Endothelial cell of umbilical vein (primary cell): Measurements from ENCODE around the gene SRP9. TPM values are rescaled to one million over a fixed set of nuclear protein-coding genes. Genes with fewer than 3 reads are reported as not detected.

ENCODE experiments used
- BruUV-seq: library from RNA; stranded (reverse); fragments of 400-500 nt; replicated peaks from 2 replicates; lab custom pipeline; 2021; lab: Mats Ljungman, UMichigan
- CTCF ChIA-PET: fragments of 300-600, 350-600 bp; sonication (Branson Sonifier 250); formaldehyde crosslinking; loops from one replicate; lab custom pipeline; 2021; ENCODE audit warnings: antibody characterized with exemption, inconsistent platforms; lab: Charles Lee
- POLR2A ChIA-PET: fragments of 300-600, 350-600 bp; sonication (Branson Sonifier 250); formaldehyde crosslinking; loops from one replicate; lab custom pipeline; 2021; ENCODE audit warnings: antibody characterized with exemption, inconsistent platforms; lab: Charles Lee
- DNase-seq: peaks from one replicate; pipeline ENCODE4 v3.0.0-alpha.2; 2011; ENCODE audit warnings: low read depth, low spot score
- FAIRE-seq: peaks from 2 replicates; lab custom pipeline; 2011; peaks lifted over from hg19 to GRCh38; lab: Jason Lieb, UNC
- H2AFZ ChIP-seq: 2 replicates; pipeline ENCODE4 v1.6.0; 2012; ENCODE audit warnings: low read depth, low read length, control low read depth, inconsistent platforms
- H3K27ac ChIP-seq: 2 replicates; pipeline ENCODE4 v1.5.1; 2011; ENCODE audit warnings: low read depth, mild to moderate bottlenecking, control low read depth, low read length, moderate library complexity; ENCODE audit not compliant: insufficient read depth
- H3K27me3 ChIP-seq, 2 experiments: 2 replicates each; pipeline versions ENCODE4 v1.6.0 to v1.6.1; 2011; ENCODE audit warnings: low read length in 2 of 2, mixed read lengths in 1 of 2; ENCODE audit not compliant: control insufficient read depth in 2 of 2, insufficient read depth in 2 of 2
- H3K36me3 ChIP-seq, 2 experiments: 2 replicates in 1 of 2; 3 replicates in 1 of 2; pipeline ENCODE4 v1.5.1; 2011; ENCODE audit warnings: low read length in 2 of 2, mild to moderate bottlenecking in 1 of 2, moderate library complexity in 1 of 2; ENCODE audit not compliant: control insufficient read depth in 2 of 2, insufficient read depth in 2 of 2; ENCODE audit errors: extremely low read depth in 1 of 2
- H3K4me1 ChIP-seq: 3 replicates; pipeline ENCODE4 v1.5.1; 2011; ENCODE audit warnings: mild to moderate bottlenecking, low read length; ENCODE audit not compliant: control insufficient read depth, insufficient read depth; ENCODE audit errors: extremely low read depth
- H3K4me2 ChIP-seq: 2 replicates; pipeline ENCODE4 v1.6.1; 2011; ENCODE audit warnings: low read length, control low read depth, mixed read lengths; ENCODE audit not compliant: insufficient read depth
- H3K4me3 ChIP-seq, 3 experiments: fragments of 200-600 bp in 1 of 3; sonication (generic), shearing (Covaris generic) in 1 of 3; replicated peaks in 1 of 3; 2 replicates each; pipeline ENCODE4 v1.5.1; 2011 to 2016; ENCODE audit warnings: control low read depth in 3 of 3, low read length in 3 of 3, mild to moderate bottlenecking in 2 of 3, inconsistent platforms in 1 of 3, low read depth in 1 of 3, moderate library complexity in 1 of 3; ENCODE audit not compliant: insufficient read depth in 1 of 3
- H3K79me2 ChIP-seq: 2 replicates; pipeline ENCODE4 v1.6.0; 2012; ENCODE audit warnings: low read length, inconsistent platforms; ENCODE audit not compliant: control insufficient read depth, insufficient read depth
- H3K9ac ChIP-seq: replicated peaks from 2 replicates; pipeline ENCODE3; 2011; ENCODE audit warnings: low read length, control low read depth; ENCODE audit not compliant: insufficient read depth; ENCODE audit errors: extremely low read depth
- H3K9me1 ChIP-seq: replicated peaks from 3 replicates; pipeline ENCODE4 v1.6.0; 2011; ENCODE audit warnings: mild to moderate bottlenecking, low read length; ENCODE audit not compliant: control insufficient read depth, insufficient read depth; ENCODE audit errors: extremely low read depth
- H3K9me3 ChIP-seq: replicated peaks from 2 replicates; pipeline ENCODE4 v1.5.1; 2012; ENCODE audit warnings: low read length, inconsistent platforms; ENCODE audit not compliant: control insufficient read depth, insufficient read depth
- H4K20me1 ChIP-seq: replicated peaks from 2 replicates; pipeline ENCODE3; 2011; ENCODE audit warnings: mild to moderate bottlenecking, low read length; ENCODE audit not compliant: control insufficient read depth, insufficient read depth; ENCODE audit errors: extremely low read depth
- EZH2 ChIP-seq: IDR thresholded peaks from 2 replicates; pipeline ENCODE4 v1.6.1; 2012; ENCODE audit warnings: borderline replicate concordance, low read depth, mild to moderate bottlenecking, moderate library complexity, low read length, inconsistent platforms; ENCODE audit not compliant: severe bottlenecking
- FOS ChIP-seq: IDR thresholded peaks from 2 replicates; pipeline ENCODE4 v1.6.1; 2011; ENCODE audit warnings: mild to moderate bottlenecking, low read length, moderate library complexity, borderline replicate concordance; ENCODE audit not compliant: insufficient read depth
- GATA2 ChIP-seq: IDR thresholded peaks from 2 replicates; pipeline ENCODE4 v1.7.0; 2011; ENCODE audit warnings: low read depth, mild to moderate bottlenecking, moderate library complexity, mixed read lengths, low read length; ENCODE audit not compliant: insufficient read length, insufficient read depth
- JUN ChIP-seq: IDR thresholded peaks from 2 replicates; pipeline ENCODE4 v1.6.1; 2011; ENCODE audit warnings: borderline replicate concordance, low read depth; ENCODE audit not compliant: insufficient read length, insufficient read depth
- MYC ChIP-seq: IDR thresholded peaks from one replicate; pipeline ENCODE4 v1.6.1; 2011; ENCODE audit warnings: mild to moderate bottlenecking, low read depth, low read length
- POLR2A ChIP-seq: IDR thresholded peaks from 2 replicates; pipeline ENCODE4 v1.6.1; 2012; ENCODE audit warnings: low read depth, mild to moderate bottlenecking, control low read depth, low read length
- POLR2AphosphoS5 ChIP-seq: IDR thresholded peaks from 2 replicates; pipeline ENCODE4 v1.6.1; 2012; ENCODE audit warnings: low read depth, mild to moderate bottlenecking, control low read depth, low read length, moderate library complexity; ENCODE audit not compliant: insufficient read depth
- dilution Hi-C: fragments of 300-500 bp; cut with MboI; formaldehyde crosslinking; loops from one replicate; pipeline ENCODE4 v1.15.0; 2019; ENCODE audit warnings: low sequenced_read_pairs; ENCODE audit not compliant: extremely low pct_ligation_motif_present
- intact Hi-C: fragments of 100-400 bp; cut with micrococcal nuclease; formaldehyde crosslinking; loops from one replicate; pipeline ENCODE4 v1.10.0; 2022
- polyA plus RNA-seq, 4 experiments: library from polyadenylated mRNA; depleted of rRNA in 3 of 4; stranded (reverse) in 3 of 4; unstranded in 1 of 4; fragments of >200 nt; gene quantifications; 2 replicates each; pipeline versions ENCODE4 v1.2.1 to v1.2.3, GENCODE V29; 2011 to 2012; ENCODE audit warnings: missing spikeins in 1 of 4
- total RNA-seq: library from RNA; stranded (reverse); gene quantifications from 2 replicates; pipeline ENCODE4 v1.2.3, GENCODE V29; 2021
- TF ChIP-seq, protein P1 (sequence below), 2 donors: IDR thresholded peaks; 1 replicate in 1 of 2; 2 replicates in 1 of 2; pipeline ENCODE4 v1.5.1; 2011; ENCODE audit warnings: low read length in 2 of 2, mild to moderate bottlenecking in 2 of 2, moderate library complexity in 2 of 2, control low read depth in 1 of 2, inconsistent platforms in 1 of 2, low read depth in 1 of 2; ENCODE audit not compliant: insufficient read depth in 1 of 2; ENCODE audit errors: extremely low read depth in 1 of 2
- TF ChIP-seq, protein P2 (sequence below): IDR thresholded peaks from 2 replicates; pipeline ENCODE4 v1.6.1; 2011; ENCODE audit not compliant: insufficient read depth, insufficient read length

The SRP9 gene
- total and polyA plus RNA-seq, 2 donors (not counting 3 experiments of a cell fraction or from before 2014, with no cell fraction given) = 283 to 384 TPM

DNA sequence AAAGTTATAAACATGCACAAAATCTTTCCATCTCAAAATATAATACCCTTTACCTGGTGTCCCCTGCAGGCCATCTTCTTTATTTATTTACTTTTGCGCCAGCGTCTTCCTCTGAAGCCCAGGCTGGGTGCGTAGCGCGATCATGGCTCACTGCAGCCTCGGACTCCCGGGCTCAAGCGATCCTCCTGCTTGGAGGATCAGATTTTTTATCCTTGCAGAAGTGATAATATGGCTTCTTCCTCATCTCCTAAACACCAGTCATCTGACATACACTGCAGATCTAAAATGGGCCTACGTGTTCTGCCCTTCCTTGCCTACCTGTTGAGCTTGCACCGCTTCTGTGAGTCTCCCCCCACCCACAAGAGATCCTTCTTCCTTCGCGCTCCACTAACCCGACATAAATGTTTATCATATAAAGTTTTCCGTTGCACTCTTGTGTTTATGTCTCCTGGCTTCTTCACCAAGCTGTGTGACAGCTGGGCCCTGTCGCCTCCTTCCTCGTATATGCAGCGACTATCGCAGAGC, 506 bp upstream of the SRP9 start:
- peaks cover 41% of the 10 kb centered on the region for H3K79me2 ChIP-seq
- dilution Hi-C loops = no loop called here
- no peaks in the 10 kb centered on the region for H3K9me3 ChIP-seq
- H3K4me2 ChIP-seq = peak overlapping the region; percentile 76
- peaks cover 3% of the 10 kb centered on the region for H4K20me1 ChIP-seq
- DNase-seq = no peak
- no TSS peak for BruUV-seq
- no peak overlapping the region for H3K27ac ChIP-seq
- H3K9ac ChIP-seq = peak overlapping the region; percentile 53
- H2AFZ ChIP-seq = peak overlapping the region; percentile 79
- TF ChIP-seq JUN (no peak), FOS (no peak), POLR2AphosphoS5 (no peak), POLR2A (no peak), EZH2 (no peak), GATA2 (no peak), MYC (no peak)
- TF ChIP-seq, protein P1, sequence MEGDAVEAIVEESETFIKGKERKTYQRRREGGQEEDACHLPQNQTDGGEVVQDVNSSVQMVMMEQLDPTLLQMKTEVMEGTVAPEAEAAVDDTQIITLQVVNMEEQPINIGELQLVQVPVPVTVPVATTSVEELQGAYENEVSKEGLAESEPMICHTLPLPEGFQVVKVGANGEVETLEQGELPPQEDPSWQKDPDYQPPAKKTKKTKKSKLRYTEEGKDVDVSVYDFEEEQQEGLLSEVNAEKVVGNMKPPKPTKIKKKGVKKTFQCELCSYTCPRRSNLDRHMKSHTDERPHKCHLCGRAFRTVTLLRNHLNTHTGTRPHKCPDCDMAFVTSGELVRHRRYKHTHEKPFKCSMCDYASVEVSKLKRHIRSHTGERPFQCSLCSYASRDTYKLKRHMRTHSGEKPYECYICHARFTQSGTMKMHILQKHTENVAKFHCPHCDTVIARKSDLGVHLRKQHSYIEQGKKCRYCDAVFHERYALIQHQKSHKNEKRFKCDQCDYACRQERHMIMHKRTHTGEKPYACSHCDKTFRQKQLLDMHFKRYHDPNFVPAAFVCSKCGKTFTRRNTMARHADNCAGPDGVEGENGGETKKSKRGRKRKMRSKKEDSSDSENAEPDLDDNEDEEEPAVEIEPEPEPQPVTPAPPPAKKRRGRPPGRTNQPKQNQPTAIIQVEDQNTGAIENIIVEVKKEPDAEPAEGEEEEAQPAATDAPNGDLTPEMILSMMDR (IDR thresholded peaks at IDR 0.05; ENCODE audit: extremely low read depth in 1 of 2, insufficient read depth in 1 of 2, low read depth in 1 of 2, low read length in 2 of 2) = no peak
- TF ChIP-seq, protein P2, sequence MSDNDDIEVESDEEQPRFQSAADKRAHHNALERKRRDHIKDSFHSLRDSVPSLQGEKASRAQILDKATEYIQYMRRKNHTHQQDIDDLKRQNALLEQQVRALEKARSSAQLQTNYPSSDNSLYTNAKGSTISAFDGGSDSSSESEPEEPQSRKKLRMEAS = no peak
- H3K9me1 ChIP-seq = no peaks in the 10 kb centered on the region
- no peaks in the 10 kb centered on the region for H3K36me3 ChIP-seq
- CTCF ChIA-PET = interaction anchor here (0.8 to 3.5 kb wide), 45 partner anchors 9 to 336 kb away, joined by 3 to 29 read pairs (median 5); partner anchors contain the start of genes ENAH, EPHX1 and TMEM63A
- no peak for FAIRE-seq
- peaks cover 21% of the 10 kb centered on the region for H3K4me1 ChIP-seq
- intact Hi-C loops = loop anchor here (1.0 kb wide), 6 partner anchors 33 to 302 kb away; partner anchors contain the start of genes EPHX1 and PYCR2
- POLR2A ChIA-PET = interaction anchor here (0.5 to 1.6 kb wide), 12 partner anchors 9 to 298 kb away, joined by 3 to 7 read pairs (median 4); partner anchors contain the start of genes H3-3A and TMEM63A
- H3K27me3 ChIP-seq = no peaks in the 10 kb centered on the region
- H3K4me3 ChIP-seq = peak overlapping the region; percentile 13 to 65 (median 24)
